ENCODE measurements around the gene TLE4. TPM values are rescaled to one million over a fixed set of nuclear protein-coding genes. Genes with fewer than 3 reads are reported as not detected.

The TLE4 gene
- total and polyA plus RNA-seq, 2 experiments from 2014 or later = 45.8 to 72.9 TPM

DNA sequence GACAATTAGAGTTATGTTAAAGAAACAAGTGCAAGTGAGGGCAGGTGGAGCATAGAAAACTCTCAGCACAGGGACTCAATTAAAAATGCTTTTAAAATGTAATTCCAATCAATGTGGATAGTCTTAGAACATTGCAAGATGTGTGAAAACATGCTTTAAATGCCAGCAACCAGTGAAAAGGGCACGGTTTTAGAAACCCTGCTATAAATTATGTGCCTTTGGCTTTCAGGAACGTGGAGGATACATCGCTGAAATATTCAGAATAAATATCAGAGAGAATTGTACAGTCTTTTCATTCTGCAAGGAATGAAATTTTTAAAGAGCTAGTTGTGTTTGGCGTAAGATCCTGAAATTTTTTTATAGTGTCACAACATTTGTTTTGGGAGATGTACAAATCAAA, 101.1 kb downstream of the TLE4 start:
- H3K4me3 Mint-ChIP-seq = no peak overlapping the region
- peaks cover 57% of the 10 kb centered on the region for H3K4me1 Mint-ChIP-seq
- no peak overlapping the region for H3K4me3 ChIP-seq
- no peak overlapping the region for H2AFZ ChIP-seq
- H3K9me3 Mint-ChIP-seq = no peaks in the 10 kb centered on the region
- ATAC-seq = no peak
- H3K9me2 ChIP-seq (ENCODE audit: insufficient read depth) = no peaks in the 10 kb centered on the region
- H3K36me3 ChIP-seq (ENCODE audit: insufficient read depth) = no peaks in the 10 kb centered on the region
- no peak for DNase-seq (ENCODE audit: low spot score)
- no peaks in the 10 kb centered on the region for H3F3A ChIP-seq (replicated peaks; ENCODE audit: low read depth)
- H3K79me2 ChIP-seq (replicated peaks; ENCODE audit: insufficient read depth) = peaks cover 26% of the 10 kb centered on the region
- H3K27ac ChIP-seq (ENCODE audit: low read depth) = no peak overlapping the region
- peaks cover 4% of the 10 kb centered on the region for H3K27me3 Mint-ChIP-seq (ENCODE audit: insufficient read depth, low read depth, poor library complexity)
- H4K20me1 ChIP-seq (replicated peaks; ENCODE audit: insufficient read depth) = no peaks in the 10 kb centered on the region
- H3K4me1 ChIP-seq (ENCODE audit: insufficient read depth) = peaks cover 40% of the 10 kb centered on the region
- H3K27me3 ChIP-seq (ENCODE audit: insufficient read depth) = no peaks in the 10 kb centered on the region
- TF ChIP-seq ZNF114 (CRISPR knock-in tag; IDR thresholded peaks at IDR 0.05) (no peak), ZNF331 (CRISPR knock-in tag; IDR thresholded peaks at IDR 0.05; ENCODE audit: low read depth) (no peak), EZH2 (IDR thresholded peaks at IDR 0.05; ENCODE audit: low read depth, unreplicated experiment) (no peak), JUNB (IDR thresholded peaks at IDR 0.05; ENCODE audit: unreplicated experiment) (no peak), EZH2phosphoT487 (IDR thresholded peaks at IDR 0.05; ENCODE audit: unreplicated experiment) (no peak), ETS1 (IDR thresholded peaks at IDR 0.05) (no peak), REST (IDR thresholded peaks at IDR 0.05; ENCODE audit: unreplicated experiment) (no peak), CREB1 (CRISPR knock-in tag; IDR thresholded peaks at IDR 0.05; ENCODE audit: low read depth) (no peak), POLR2AphosphoS5 (IDR thresholded peaks at IDR 0.05; ENCODE audit: low read depth) (no peak), NANOG (IDR thresholded peaks at IDR 0.05; ENCODE audit: borderline replicate concordance) (no peak)
- TF ChIP-seq, protein P1, sequence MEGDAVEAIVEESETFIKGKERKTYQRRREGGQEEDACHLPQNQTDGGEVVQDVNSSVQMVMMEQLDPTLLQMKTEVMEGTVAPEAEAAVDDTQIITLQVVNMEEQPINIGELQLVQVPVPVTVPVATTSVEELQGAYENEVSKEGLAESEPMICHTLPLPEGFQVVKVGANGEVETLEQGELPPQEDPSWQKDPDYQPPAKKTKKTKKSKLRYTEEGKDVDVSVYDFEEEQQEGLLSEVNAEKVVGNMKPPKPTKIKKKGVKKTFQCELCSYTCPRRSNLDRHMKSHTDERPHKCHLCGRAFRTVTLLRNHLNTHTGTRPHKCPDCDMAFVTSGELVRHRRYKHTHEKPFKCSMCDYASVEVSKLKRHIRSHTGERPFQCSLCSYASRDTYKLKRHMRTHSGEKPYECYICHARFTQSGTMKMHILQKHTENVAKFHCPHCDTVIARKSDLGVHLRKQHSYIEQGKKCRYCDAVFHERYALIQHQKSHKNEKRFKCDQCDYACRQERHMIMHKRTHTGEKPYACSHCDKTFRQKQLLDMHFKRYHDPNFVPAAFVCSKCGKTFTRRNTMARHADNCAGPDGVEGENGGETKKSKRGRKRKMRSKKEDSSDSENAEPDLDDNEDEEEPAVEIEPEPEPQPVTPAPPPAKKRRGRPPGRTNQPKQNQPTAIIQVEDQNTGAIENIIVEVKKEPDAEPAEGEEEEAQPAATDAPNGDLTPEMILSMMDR (conservative IDR thresholded peaks at IDR 0.05; ENCODE audit: low read depth in 2 of 2) = no peak
- H3K27ac Mint-ChIP-seq = no peak overlapping the region
- H3K4me2 ChIP-seq = no peak overlapping the region
- peaks cover 8% of the 10 kb centered on the region; the same call in 2 of the 3 replicates for H3K36me3 Mint-ChIP-seq (ENCODE audit: low read depth)

Data from GM23338 (cell line).